ENCODE measurements around the gene ARHGAP31.
A peak's percentile ranks its signal among the peaks of the same experiment; 100 is the strongest.
"Not testable (repeated sequence)": the region's sequence is repeated elsewhere in the genome, so short reads cannot be mapped to it uniquely, and the experiment has no call there.

Gene ARHGAP31

GRCh38 chr3:119351581-119351980, 57.4 kb downstream of the ARHGAP31 start:
- DNase-seq = no peak

GRCh38 chr3:119352034-119352609, 57.9 kb downstream of the ARHGAP31 start:
- DNase-seq = peak; percentile 46

GRCh38 chr3:119352863-119353527, 58.8 kb downstream of the ARHGAP31 start:
- DNase-seq = peak; percentile 75

GRCh38 chr3:119355608-119356007, 61.4 kb downstream of the ARHGAP31 start:
- DNase-seq = not testable (repeated sequence)

GRCh38 chr3:119356646-119357045, 62.5 kb downstream of the ARHGAP31 start:
- no peak for DNase-seq

- no peak for DNase-seq
These were observed 63.0 kb downstream of the ARHGAP31 start for GRCh38 chr3:119357190-119357589.

- DNase-seq = no peak
These were observed 65.5 kb downstream of the ARHGAP31 start for GRCh38 chr3:119359476-119360326.

- no peak for DNase-seq
These were observed 66.7 kb downstream of the ARHGAP31 start for GRCh38 chr3:119360736-119361462.

- no peak for DNase-seq
These were observed 67.8 kb downstream of the ARHGAP31 start for GRCh38 chr3:119362010-119362409.

- DNase-seq = no peak
These were observed 69.0 kb downstream of the ARHGAP31 start for GRCh38 chr3:119362940-119363725.

- no peak for DNase-seq
These were observed 70.2 kb downstream of the ARHGAP31 start for GRCh38 chr3:119364401-119364800.

GRCh38 chr3:119365418-119365817, 71.2 kb downstream of the ARHGAP31 start:
- no peak for DNase-seq

- DNase-seq = no peak
These were observed 72.8 kb downstream of the ARHGAP31 start for GRCh38 chr3:119367000-119367399.

- DNase-seq = peak; percentile 83
These were observed 74.1 kb downstream of the ARHGAP31 start for GRCh38 chr3:119368298-119368697.

- not testable (repeated sequence) for DNase-seq
These were observed 77.6 kb downstream of the ARHGAP31 start for GRCh38 chr3:119371786-119372185.

GRCh38 chr3:119375106-119375505, 80.9 kb downstream of the ARHGAP31 start:
- no peak for DNase-seq

GRCh38 chr3:119375510-119375909, 81.3 kb downstream of the ARHGAP31 start:
- DNase-seq = no peak

GRCh38 chr3:119376758-119377157, 82.6 kb downstream of the ARHGAP31 start:
- DNase-seq = no peak

- DNase-seq = no peak
These were observed 84.1 kb downstream of the ARHGAP31 start for GRCh38 chr3:119378259-119378803.

- no peak for DNase-seq
These were observed 86.5 kb downstream of the ARHGAP31 start for GRCh38 chr3:119380697-119381096.

GRCh38 chr3:119382134-119382533, 88.0 kb downstream of the ARHGAP31 start:
- no peak for DNase-seq

GRCh38 chr3:119388577-119388976, 94.4 kb downstream of the ARHGAP31 start:
- no peak for DNase-seq
